ENCODE results near the gene SEMA4C.

SEMA4C gene

GRCh38 chr2:96819876-96820511 lies 49.9 kb downstream of the SEMA4C start:
- no peak for DNase-seq (ENCODE audit: low spot score)

- no peak for DNase-seq (ENCODE audit: low spot score)
Observed at GRCh38 chr2:96819128-96819875, 50.6 kb downstream of the SEMA4C start.

GRCh38 chr2:96817882-96818281 lies 52.0 kb downstream of the SEMA4C start:
- DNase-seq (ENCODE audit: low spot score) = no peak

GRCh38 chr2:96816836-96817702 lies 52.8 kb downstream of the SEMA4C start:
- DNase-seq (ENCODE audit: low spot score) = no peak

GRCh38 chr2:96816127-96816835 lies 53.6 kb downstream of the SEMA4C start, which contains the start of gene CNNM3:
TSS of gene CNNM3 (plus strand) at chr2:96816268. CDS start at chr2:96816278, 10 bp downstream.
- peak; percentile 93 for DNase-seq (ENCODE audit: low spot score)

GRCh38 chr2:96815326-96816126 lies 54.4 kb downstream of the SEMA4C start:
- DNase-seq (ENCODE audit: low spot score) = peak; percentile 30

GRCh38 chr2:96813656-96814055 lies 56.2 kb downstream of the SEMA4C start:
- DNase-seq (ENCODE audit: low spot score) = no peak

GRCh38 chr2:96811917-96812316 lies 58.0 kb downstream of the SEMA4C start:
- no peak for DNase-seq (ENCODE audit: low spot score)

GRCh38 chr2:96810783-96811192 lies 59.1 kb downstream of the SEMA4C start:
- no peak for DNase-seq (ENCODE audit: low spot score)

- no peak for DNase-seq (ENCODE audit: low spot score)
Observed at GRCh38 chr2:96809951-96810782, 59.7 kb downstream of the SEMA4C start.

Data from COLO829 (cell line).